K562 (cell line): Measurements from ENCODE around the gene C1orf56. TPM values are rescaled to one million over a fixed set of nuclear protein-coding genes. Genes with fewer than 3 reads are reported as not detected.

Experiments used
- BACH1 ChIP-seq: fragments of 200-800 bp; sonication (Bioruptor generic); IDR thresholded peaks from 2 replicates; pipeline ENCODE4 v1.6.1; 2016; ENCODE audit warnings: missing genetic modification characterization, missing compliant biosample characterization
- CEBPG ChIP-seq, 3 experiments: fragments of 200-800 bp in 1 of 3; sonication (Bioruptor generic) in 1 of 3; sonication (generic) in 1 of 3; formaldehyde crosslinking in 1 of 3; IDR thresholded peaks in 2 of 3; conservative IDR thresholded peaks in 1 of 3; 2 replicates each; pipeline versions ENCODE4 v1.6.1 to v1.8.0; 2016 to 2022; ENCODE audit warnings: missing compliant biosample characterization in 2 of 3, missing genetic modification characterization in 2 of 3, mild to moderate bottlenecking in 1 of 3, missing genetic modification reagents in 1 of 3
- CREM ChIP-seq: IDR thresholded peaks from 2 replicates; pipeline ENCODE4 v1.6.1; 2014; ENCODE audit warnings: antibody characterized with exemption, low read depth
- E2F5 ChIP-seq: sonication (generic); formaldehyde crosslinking; IDR thresholded peaks from 2 replicates; pipeline ENCODE4 v1.8.0; 2022; ENCODE audit warnings: mild to moderate bottlenecking, missing genetic modification reagents
- EP300 ChIP-seq: IDR thresholded peaks from 2 replicates; pipeline ENCODE4 v1.6.1; 2012; ENCODE audit warnings: low read length, improper control_type of control experiment
- FOSL1 ChIP-seq: fragments of 200-800 bp; sonication (Bioruptor generic); conservative IDR thresholded peaks from 2 replicates; pipeline ENCODE4 v1.6.1; 2016; ENCODE audit warnings: missing genetic modification characterization, missing compliant biosample characterization
- HBP1 ChIP-seq: fragments of 450-650 bp; formaldehyde crosslinking; IDR thresholded peaks from 2 replicates; pipeline ENCODE4 v1.4.0; 2022; ENCODE audit warnings: missing genetic modification characterization
- HMG20B ChIP-seq: fragments of 250-450 bp; sonication (Bioruptor Pico); IDR thresholded peaks from 2 replicates; pipeline ENCODE4 v1.5.0; 2021; ENCODE audit warnings: mild to moderate bottlenecking
- KAT7 ChIP-seq: sonication (generic); formaldehyde crosslinking; IDR thresholded peaks from 2 replicates; pipeline ENCODE4 v1.8.0; 2022; ENCODE audit warnings: missing genetic modification reagents, mild to moderate bottlenecking, borderline replicate concordance
- KDM1A ChIP-seq, 2 experiments: fragments of 450-650 bp; IDR thresholded peaks; 2 replicates each; pipeline ENCODE4 v1.6.1; 2016; ENCODE audit warnings: mild to moderate bottlenecking in 2 of 2
- MAFG ChIP-seq: fragments of 450-650 bp; conservative IDR thresholded peaks from 2 replicates; pipeline ENCODE4 v1.6.1; 2016; ENCODE audit warnings: missing genetic modification characterization, missing compliant biosample characterization
- MEF2D ChIP-seq: conservative IDR thresholded peaks from 2 replicates; pipeline ENCODE4 v1.6.1; 2016; ENCODE audit warnings: low read depth, missing genetic modification characterization, missing compliant biosample characterization
- NFXL1 ChIP-seq: fragments of 450-650 bp; formaldehyde crosslinking; IDR thresholded peaks from 2 replicates; pipeline ENCODE4 v1.4.0; 2021; ENCODE audit warnings: mild to moderate bottlenecking
- POLR2H ChIP-seq: IDR thresholded peaks from 2 replicates; pipeline ENCODE4 v1.6.1; 2016; ENCODE audit warnings: missing genetic modification characterization, low read depth, mild to moderate bottlenecking, control low read depth, missing compliant biosample characterization, moderate library complexity
- PTRF ChIP-seq: fragments of 450-650 bp; IDR thresholded peaks from 2 replicates; pipeline ENCODE4 v1.6.1; 2016; ENCODE audit warnings: mild to moderate bottlenecking, missing genetic modification characterization, missing compliant biosample characterization
- RCOR1 ChIP-seq, 2 experiments: IDR thresholded peaks; 2 replicates each; pipeline ENCODE4 v1.6.1; 2012; ENCODE audit warnings: low read depth in 2 of 2, low read length in 2 of 2, borderline replicate concordance in 1 of 2, improper control_type of control experiment in 1 of 2
- SMARCC2 ChIP-seq: fragments of 450-650 bp; IDR thresholded peaks from 2 replicates; pipeline ENCODE4 v1.6.1; 2017; ENCODE audit warnings: antibody characterized with exemption, moderate library complexity, mild to moderate bottlenecking, low read depth
- SOX6 ChIP-seq: fragments of 450-650 bp; IDR thresholded peaks from 2 replicates; pipeline ENCODE4 v1.6.1; 2014; ENCODE audit warnings: mild to moderate bottlenecking
- SREBF2 ChIP-seq: sonication (generic); formaldehyde crosslinking; IDR thresholded peaks from 2 replicates; pipeline ENCODE4 v1.4.0; 2020; ENCODE audit warnings: mild to moderate bottlenecking, missing genetic modification reagents
- STAG1 ChIP-seq: sonication (generic); formaldehyde crosslinking; IDR thresholded peaks from 2 replicates; pipeline ENCODE4 v1.5.0; 2020; ENCODE audit warnings: missing genetic modification reagents, borderline replicate concordance
- TFAP4 ChIP-seq: sonication (generic); formaldehyde crosslinking; IDR thresholded peaks from 2 replicates; pipeline ENCODE4 v1.8.0; 2022; ENCODE audit warnings: missing genetic modification reagents, mild to moderate bottlenecking, moderate library complexity, borderline replicate concordance
- U2AF1 ChIP-seq: fragments of 200-400 bp; formaldehyde crosslinking; optimal IDR thresholded peaks from 2 replicates; pipeline ENCODE3; 2017; ENCODE audit warnings: mild to moderate bottlenecking, low read depth, low read length, moderate library complexity
- ZBTB9 ChIP-seq: fragments of 450-650 bp; formaldehyde crosslinking; IDR thresholded peaks from 2 replicates; pipeline ENCODE4 v1.4.0; 2020; ENCODE audit warnings: mild to moderate bottlenecking, moderate library complexity
- ZNF445 ChIP-seq: fragments of 250-450 bp; sonication (Bioruptor Pico); IDR thresholded peaks from 2 replicates; pipeline ENCODE4 v1.4.0; 2020; ENCODE audit warnings: low read depth, mild to moderate bottlenecking, moderate library complexity
- ZNF766 ChIP-seq: fragments of 200-800 bp; sonication (Bioruptor generic); conservative IDR thresholded peaks from 2 replicates; pipeline ENCODE4 v1.6.1; 2016; ENCODE audit warnings: missing genetic modification characterization, missing compliant biosample characterization
- polyA plus RNA-seq, 8 experiments: library from polyadenylated mRNA; depleted of rRNA in 4 of 8; stranded (reverse) in 5 of 8; unstranded in 3 of 8; fragments of >200 nt; fragmentation: Nextera tagmentation in 2 of 8; fragmentation: Illumina TruSeq in 1 of 8; extraction: Ambion mirVana in 2 of 8; extraction: Trizol in 1 of 8; gene quantifications; 2 replicates each; pipeline versions ENCODE4 v1.2.1 to v1.2.3, GENCODE V29; 2011 to 2014; ENCODE audit warnings: inconsistent platforms in 1 of 8, missing spikeins in 1 of 8
- total RNA-seq, 7 experiments: library from RNA; depleted of rRNA in 6 of 7; stranded (reverse); fragments of >200 nt in 6 of 7; fragmentation: Illumina TruSeq in 2 of 7; extraction: Trizol in 2 of 7; gene quantifications; 2 replicates each; pipeline versions ENCODE4 v1.2.1 to v1.2.3, GENCODE V29; 2011 to 2021; ENCODE audit warnings: low replicate concordance in 1 of 7

Gene C1orf56
- total and polyA plus RNA-seq, 9 of the 15 experiments (the other 6 are each of a cell fraction or from before 2014, with no cell fraction given): 0.18 to 15.7 (median 1.1) TPM

DNA sequence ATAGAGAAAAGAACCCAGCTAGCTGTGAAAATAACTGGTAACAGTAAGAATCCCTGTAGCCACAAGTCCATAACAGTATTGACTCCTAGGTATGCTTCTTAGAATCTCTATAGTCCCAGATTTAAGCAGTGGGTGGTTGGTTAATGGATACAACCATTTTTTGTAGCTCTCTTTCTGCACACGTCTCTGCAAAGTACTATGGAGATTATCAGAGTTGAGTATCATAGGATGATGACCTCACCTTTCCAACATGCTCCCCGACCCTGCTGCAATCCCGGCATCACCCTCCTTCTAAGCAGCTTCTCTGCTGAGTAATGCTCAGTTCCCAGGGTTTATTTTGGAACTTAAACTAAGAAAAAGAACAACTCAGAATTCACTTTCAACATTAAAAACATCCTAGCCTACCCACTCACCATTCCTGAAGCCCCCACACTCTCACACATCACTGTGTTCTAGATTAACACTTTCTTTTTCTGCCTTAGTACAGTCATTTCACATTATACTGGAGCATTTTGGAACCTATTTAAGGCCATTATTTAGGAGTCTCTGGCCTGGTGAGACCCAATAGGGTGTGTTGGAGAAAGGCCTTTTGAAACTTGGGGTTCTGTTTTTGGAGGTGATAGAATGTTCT is 15.3 kb downstream of the C1orf56 start (continued):
- TF ChIP-seq TFAP4 (CRISPR knock-in tag) (0 out of 2 replicates have a peak, but pooled peaks have one; percentile 1), NFXL1 (CRISPR knock-in tag) (no peak), FOSL1 (peak; percentile 80), ZNF766 (peak; percentile 96), EP300 (peak; percentile 60), HBP1 (no peak), PTRF (no peak), U2AF1 (no peak), HMG20B (CRISPR knock-in tag) (no peak), E2F5 (CRISPR knock-in tag) (no peak), KAT7 (CRISPR knock-in tag) (no peak), POLR2H (tag) (no peak), ZBTB9 (CRISPR knock-in tag) (no peak), ZNF445 (CRISPR knock-in tag) (no peak), STAG1 (CRISPR knock-in tag) (no peak), RCOR1 (IDR thresholded peaks at IDR 0.05; ENCODE audit: borderline replicate concordance in 1 of 2, low read depth in 2 of 2, low read length in 2 of 2) (peak in 1 of 2 experiments; percentile 93; a peak in 2 of 4 replicates), SMARCC2 (no peak; the same call in 1 of the 2 replicates), SREBF2 (CRISPR knock-in tag) (no peak), SOX6 (no peak), CEBPG (CRISPR knock-in tag; IDR thresholded peaks at IDR 0.05) (peak; percentile 88), CEBPG (tag; conservative IDR thresholded peaks at IDR 0.05 in 1 of 2, IDR thresholded peaks at IDR 0.05 in 1 of 2) (peak; percentile 63 to 65; a peak in 2 of 4 replicates), CREM (peak; percentile 58; the same call in 1 of the 2 replicates), MAFG (tag) (peak; percentile 53), KDM1A (IDR thresholded peaks at IDR 0.05) (peak; percentile 41 to 50; a peak in 3 of 4 replicates), MEF2D (tag) (0 out of 2 replicates have a peak, but pooled peaks have one; percentile 42), BACH1 (tag) (peak; percentile 82; the same call in 1 of the 2 replicates)
